GM12878 (cell line): Measurements from ENCODE around the gene FALEC. TPM values are rescaled to one million over a fixed set of nuclear protein-coding genes. Genes with fewer than 3 reads are reported as not detected.

ENCODE experiments used
- ATAC-seq: fragments of 200-7000 bp; cut with Tn5 transposase; 3 replicates; pipeline ENCODE4 v1.9.1; 2020; ENCODE audit warnings: mild to moderate bottlenecking, moderate library complexity
- BruUV-seq: library from RNA; stranded (reverse); fragments of 400-500 nt; replicated peaks from 2 replicates; lab custom pipeline; 2021; lab: Mats Ljungman, UMichigan
- CTCF ChIA-PET: fragments of 300-600 bp; sonication (Branson Sonifier 250); formaldehyde crosslinking; extraction: SDS; loops from one replicate; lab custom pipeline; 2021; ENCODE audit warnings: inconsistent platforms; lab: Yijun Ruan, JAX
- POLR2A ChIA-PET: fragments of 350-600 bp; formaldehyde crosslinking; extraction: SDS; loops from one replicate; lab custom pipeline; 2021; ENCODE audit warnings: inconsistent platforms; lab: Charles Lee
- RAD21 ChIA-PET: fragments of 300-600 bp; sonication (Branson Sonifier 250); formaldehyde crosslinking; loops from one replicate; lab custom pipeline; 2023; ENCODE audit warnings: antibody characterized with exemption; ENCODE audit not compliant: unreplicated experiment; lab: Charles Lee
- SMC1A ChIA-PET: fragments of 300-600 bp; sonication (Branson Sonifier 250); formaldehyde crosslinking; loops from one replicate; lab custom pipeline; 2023; ENCODE audit not compliant: unreplicated experiment, uncharacterized antibody; lab: Charles Lee
- DNase-seq: peaks from one replicate; pipeline ENCODE4 v3.0.0-alpha.2; 2011; ENCODE audit warnings: low read depth, low spot score
- FAIRE-seq: peaks from 3 replicates; lab custom pipeline; 2011; peaks lifted over from hg19 to GRCh38; lab: Jason Lieb, UNC
- H2AFZ ChIP-seq: 2 replicates; pipeline ENCODE4 v1.6.0; 2011; ENCODE audit warnings: low read depth, low read length, control low read depth; ENCODE audit not compliant: control insufficient read depth
- H3K27ac ChIP-seq: 2 replicates; pipeline ENCODE4 v1.5.1; 2011; ENCODE audit warnings: control low read depth; ENCODE audit not compliant: control insufficient read depth, insufficient read depth
- H3K27me3 ChIP-seq, 2 experiments: replicated peaks in 1 of 2; 2 replicates each; pipeline versions ENCODE4 v1.6.0 to v1.6.1; 2011; ENCODE audit warnings: low read length in 1 of 2; ENCODE audit not compliant: control insufficient read depth in 2 of 2, insufficient read depth in 2 of 2
- H3K36me3 ChIP-seq, 2 experiments: 2 replicates each; pipeline ENCODE4 v1.5.1; 2011; ENCODE audit warnings: low read length in 1 of 2; ENCODE audit not compliant: control insufficient read depth in 2 of 2, insufficient read depth in 2 of 2
- H3K4me1 ChIP-seq: 2 replicates; pipeline ENCODE4 v1.6.1; 2011; ENCODE audit warnings: mild to moderate bottlenecking, low read length, moderate library complexity, mixed read lengths; ENCODE audit not compliant: control insufficient read depth, insufficient read depth
- H3K4me2 ChIP-seq: 2 replicates; pipeline ENCODE4 v1.6.0; 2011; ENCODE audit warnings: control low read depth; ENCODE audit not compliant: control insufficient read depth, insufficient read depth
- H3K4me3 ChIP-seq: fragments of 200-600 bp; sonication (generic); 2 replicates; pipeline ENCODE4 v1.5.1; 2016
- H3K79me2 ChIP-seq: 2 replicates; pipeline ENCODE4 v1.6.0; 2011; ENCODE audit warnings: low read length; ENCODE audit not compliant: control insufficient read depth, insufficient read depth
- H3K9ac ChIP-seq: 2 replicates; pipeline ENCODE4 v1.8.0; 2011; ENCODE audit warnings: low read length, control low read depth, mixed read lengths; ENCODE audit not compliant: control insufficient read depth, insufficient read depth
- H3K9me3 ChIP-seq: replicated peaks from 3 replicates; pipeline ENCODE4 v1.5.1; 2011; ENCODE audit warnings: mild to moderate bottlenecking, low read length; ENCODE audit not compliant: control insufficient read depth, insufficient read depth
- H4K20me1 ChIP-seq: 2 replicates; pipeline ENCODE4 v1.6.0; 2011; ENCODE audit not compliant: control insufficient read depth, insufficient read depth
- CBX3 ChIP-seq: fragments of 200-600 bp; sonication (generic); IDR thresholded peaks from 2 replicates; pipeline ENCODE4 v1.6.1; 2016; ENCODE audit warnings: low read depth, borderline replicate concordance
- CREM ChIP-seq: IDR thresholded peaks from 2 replicates; pipeline ENCODE4 v1.6.1; 2014; ENCODE audit warnings: antibody characterized with exemption, low read depth
- DPF2 ChIP-seq: fragments of 450-650 bp; IDR thresholded peaks from 2 replicates; pipeline ENCODE4 v1.6.1; 2017; ENCODE audit warnings: mild to moderate bottlenecking
- GATAD2B ChIP-seq: fragments of 450-650 bp; conservative IDR thresholded peaks from 2 replicates; pipeline ENCODE4 v1.6.1; 2017; ENCODE audit warnings: low read depth, mild to moderate bottlenecking, moderate library complexity
- IRF4 ChIP-seq: IDR thresholded peaks from 2 replicates; pipeline ENCODE4 v1.6.1; 2011; ENCODE audit warnings: low read depth, low read length
- NBN ChIP-seq: fragments of 450-650 bp; IDR thresholded peaks from 2 replicates; pipeline ENCODE4 v1.6.1; 2016
- NFYA ChIP-seq: IDR thresholded peaks from 2 replicates; pipeline ENCODE4 v1.6.1; 2011; ENCODE audit warnings: low read depth, mild to moderate bottlenecking, low read length, improper control_type of control experiment, borderline replicate concordance
- NR2F1 ChIP-seq: fragments of 450-650 bp; conservative IDR thresholded peaks from 2 replicates; pipeline ENCODE4 v1.6.1; 2017; ENCODE audit warnings: mild to moderate bottlenecking
- POLR2A ChIP-seq: IDR thresholded peaks from 2 replicates; pipeline ENCODE4 v1.6.1; 2011; ENCODE audit warnings: low read depth, mild to moderate bottlenecking, low read length
- SUZ12 ChIP-seq: fragments of 200-600 bp; sonication (generic); IDR thresholded peaks from one replicate; pipeline ENCODE4 v1.6.1; 2018; ENCODE audit warnings: antibody characterized with exemption, mild to moderate bottlenecking; ENCODE audit not compliant: unreplicated experiment
- WRNIP1 ChIP-seq: IDR thresholded peaks from 2 replicates; pipeline ENCODE4 v1.6.1; 2011; ENCODE audit warnings: low read depth, low read length, improper control_type of control experiment, borderline replicate concordance
- ZSCAN29 ChIP-seq: fragments of 450-650 bp; IDR thresholded peaks from 2 replicates; pipeline ENCODE4 v1.6.1; 2017; ENCODE audit warnings: mild to moderate bottlenecking, moderate library complexity
- WGBS: methylation state at CpG from one replicate; pipeline ENCODE4 v1.1.6; 2016; ENCODE audit warnings: low lambda C conversion rate; ENCODE audit not compliant: insufficient replicate concordance, insufficient coverage; ENCODE audit errors: missing lambda C conversion rate; 5-methylcytosine and 5-hydroxymethylcytosine counted together
- in situ Hi-C: fragments of 300-500 bp; cut with MboI; formaldehyde crosslinking; loops from 9 replicates; pipeline ENCODE4 v1.14.3; 2018; ENCODE audit warnings: mixed read lengths
- intact Hi-C: fragments of 100-400 bp; cut with micrococcal nuclease; formaldehyde crosslinking; loops from one replicate; pipeline ENCODE4 v1.14.2; 2022; ENCODE audit not compliant: unreplicated experiment
- polyA plus RNA-seq, 11 experiments: library from polyadenylated mRNA; depleted of rRNA in 4 of 11; unstranded in 6 of 11; stranded (reverse) in 5 of 11; fragments of >200 nt; fragmentation: Nextera tagmentation in 4 of 11; fragmentation: Illumina TruSeq in 1 of 11; extraction: Ambion mirVana in 4 of 11; extraction: Trizol in 1 of 11; gene quantifications; 1 replicate in 1 of 11; 2 replicates in 10 of 11; pipeline versions ENCODE4 v1.2.1 to v1.2.3, GENCODE V29; 2011 to 2016; ENCODE audit warnings: inconsistent platforms in 2 of 11, missing spikeins in 2 of 11, low read depth in 1 of 11
- total RNA-seq, 4 experiments: library from RNA; depleted of rRNA in 3 of 4; stranded (reverse); fragments of >200 nt in 3 of 4; fragmentation: Illumina TruSeq in 1 of 4; extraction: Trizol in 1 of 4; gene quantifications; 2 replicates each; pipeline versions ENCODE4 v1.2.1 to v1.2.3, GENCODE V29; 2013 to 2021
- TF ChIP-seq, protein P1 (sequence below): IDR thresholded peaks from 2 replicates; pipeline ENCODE4 v1.6.1; 2012; ENCODE audit warnings: low read length, inconsistent platforms

FALEC gene
- total and polyA plus RNA-seq, 10 of the 15 experiments (the other 5 are each of a cell fraction or from before 2014, with no cell fraction given) = 0.21 to 0.71 (median 0.32) TPM; not detected in 3

DNA sequence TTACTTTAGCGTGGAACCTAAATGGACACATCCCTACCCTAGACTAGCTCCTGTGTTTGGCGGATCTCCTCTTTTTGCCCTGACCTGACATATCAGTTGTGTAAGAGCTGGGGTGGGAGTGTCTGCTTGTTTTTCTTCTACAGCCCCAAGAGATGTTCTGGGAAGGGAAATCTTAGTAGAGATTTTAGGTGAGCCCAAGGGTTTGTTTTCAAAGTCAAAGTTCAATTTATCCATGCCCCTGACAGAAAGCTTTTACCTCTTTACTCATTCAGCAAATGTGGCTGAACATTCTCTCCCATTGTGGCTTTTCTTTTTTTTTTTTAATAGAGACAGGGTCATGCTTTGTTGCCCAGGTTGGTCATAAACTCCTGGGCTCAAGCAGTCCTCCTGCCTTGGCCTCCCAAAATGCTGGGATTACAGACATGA lies 35.6 kb upstream of the FALEC start:
- Histone ChIP-seq H4K20me1 (no peaks in the 10 kb centered on the region), H3K4me3 (no peak overlapping the region), H3K4me2 (no peak overlapping the region), H3K9me3 (no peaks in the 10 kb centered on the region), H3K9ac (no peak overlapping the region), H3K27ac (no peak overlapping the region), H3K27me3 (no peaks in the 10 kb centered on the region), H3K36me3 (no peaks in the 10 kb centered on the region), H2AFZ (no peak overlapping the region), H3K4me1 (no peaks in the 10 kb centered on the region), H3K79me2 (no peaks in the 10 kb centered on the region)
- intact Hi-C loops (loop anchor here (10.0 kb wide), 1 partner anchor 145 kb away; the partner anchor contains the start of gene ENSA), in situ Hi-C loops (no loop called here)
- FAIRE-seq = no peak
- POLR2A ChIA-PET = no interaction called here
- SMC1A ChIA-PET = no interaction called here
- RAD21 ChIA-PET = no interaction called here
- CTCF ChIA-PET = interaction anchor here (1.6 kb wide), 1 partner anchor 16 kb away, joined by 3 read pairs; no protein-coding TSS in a partner anchor
- no peak for DNase-seq
- 72% methylated on average over 2 of the region's 2 CpGs for WGBS
- TF ChIP-seq NBN (no peak), NFYA (no peak), CBX3 (no peak), IRF4 (no peak), NR2F1 (no peak), DPF2 (no peak), GATAD2B (no peak), ZSCAN29 (no peak), POLR2A (no peak), WRNIP1 (no peak), CREM (no peak), SUZ12 (no peak)
- TF ChIP-seq, protein P1, sequence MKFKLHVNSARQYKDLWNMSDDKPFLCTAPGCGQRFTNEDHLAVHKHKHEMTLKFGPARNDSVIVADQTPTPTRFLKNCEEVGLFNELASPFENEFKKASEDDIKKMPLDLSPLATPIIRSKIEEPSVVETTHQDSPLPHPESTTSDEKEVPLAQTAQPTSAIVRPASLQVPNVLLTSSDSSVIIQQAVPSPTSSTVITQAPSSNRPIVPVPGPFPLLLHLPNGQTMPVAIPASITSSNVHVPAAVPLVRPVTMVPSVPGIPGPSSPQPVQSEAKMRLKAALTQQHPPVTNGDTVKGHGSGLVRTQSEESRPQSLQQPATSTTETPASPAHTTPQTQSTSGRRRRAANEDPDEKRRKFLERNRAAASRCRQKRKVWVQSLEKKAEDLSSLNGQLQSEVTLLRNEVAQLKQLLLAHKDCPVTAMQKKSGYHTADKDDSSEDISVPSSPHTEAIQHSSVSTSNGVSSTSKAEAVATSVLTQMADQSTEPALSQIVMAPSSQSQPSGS = no peak
- no TSS peak for BruUV-seq
- ATAC-seq = no peak
